H9 (cell line): ENCODE results near the gene CCDC88C. TPM values are rescaled to one million over a fixed set of nuclear protein-coding genes. Genes with fewer than 3 reads are reported as not detected.
A peak's percentile ranks its signal among the peaks of the same experiment; 100 is the strongest.

ENCODE experiments used
- DNase-seq: peaks from one replicate; pipeline ENCODE4 v3.0.0-alpha.2; 2017
- H2AFZ ChIP-seq: one replicate; pipeline ENCODE4 v1.6.1; 2013; ENCODE audit warnings: mild to moderate bottlenecking, low read length, control low read depth, moderate library complexity
- H2AK5ac ChIP-seq: 2 replicates; pipeline ENCODE4 v1.6.1; 2013; ENCODE audit warnings: low read length, control low read depth, mixed read lengths; ENCODE audit not compliant: insufficient read length
- H2BK120ac ChIP-seq: one replicate; pipeline ENCODE4 v1.6.1; 2013; ENCODE audit warnings: low read depth, mild to moderate bottlenecking, low read length, control low read depth, inconsistent platforms; ENCODE audit not compliant: poor library complexity, severe bottlenecking
- H2BK12ac ChIP-seq: 2 replicates; pipeline ENCODE4 v1.6.1; 2013; ENCODE audit warnings: low read length, control low read depth, mixed read lengths, low read depth; ENCODE audit not compliant: insufficient read length
- H2BK15ac ChIP-seq: 2 replicates; pipeline ENCODE4 v1.6.1; 2013; ENCODE audit warnings: low read depth, low read length, control low read depth
- H2BK20ac ChIP-seq: one replicate; pipeline ENCODE4 v1.6.1; 2013; ENCODE audit warnings: low read depth, mild to moderate bottlenecking, low read length, control low read depth, inconsistent platforms; ENCODE audit not compliant: poor library complexity, severe bottlenecking
- H2BK5ac ChIP-seq: 2 replicates; pipeline ENCODE4 v1.6.1; 2013; ENCODE audit warnings: low read length, control low read depth, mixed read lengths; ENCODE audit not compliant: insufficient read length
- H3K14ac ChIP-seq: 2 replicates; pipeline ENCODE4 v1.6.1; 2013; ENCODE audit warnings: low read length, control low read depth; ENCODE audit not compliant: insufficient read depth
- H3K18ac ChIP-seq: 2 replicates; pipeline ENCODE4 v1.6.1; 2013; ENCODE audit warnings: low read depth, mild to moderate bottlenecking, mixed read lengths, low read length, control low read depth; ENCODE audit not compliant: insufficient read length
- H3K23ac ChIP-seq: 2 replicates; pipeline ENCODE4 v1.6.1; 2013; ENCODE audit warnings: low read length, control low read depth, mixed read lengths, low read depth; ENCODE audit not compliant: insufficient read length
- H3K23me2 ChIP-seq: 2 replicates; pipeline ENCODE4 v1.6.1; 2013; ENCODE audit warnings: low read depth, mild to moderate bottlenecking, mixed read lengths, low read length, control low read depth; ENCODE audit not compliant: insufficient read length, poor library complexity, severe bottlenecking
- H3K27ac ChIP-seq: 2 replicates; pipeline ENCODE4 v1.5.1; 2013; ENCODE audit warnings: low read length, control low read depth, mixed read lengths, low read depth; ENCODE audit not compliant: insufficient read length
- H3K27me3 ChIP-seq: 2 replicates; pipeline ENCODE4 v1.6.1; 2013; ENCODE audit warnings: low read length, control low read depth, inconsistent platforms; ENCODE audit not compliant: insufficient read depth
- H3K4ac ChIP-seq: 2 replicates; pipeline ENCODE4 v1.6.1; 2013; ENCODE audit warnings: low read depth, mild to moderate bottlenecking, control low read depth, inconsistent platforms, low read length, moderate library complexity
- H3K4me1 ChIP-seq: 2 replicates; pipeline ENCODE4 v1.6.1; 2013; ENCODE audit warnings: low read length, control low read depth, inconsistent platforms; ENCODE audit not compliant: insufficient read depth
- H3K4me2 ChIP-seq: 2 replicates; pipeline ENCODE4 v1.6.1; 2013; ENCODE audit warnings: low read length, control low read depth, mixed read lengths; ENCODE audit not compliant: insufficient read length, insufficient read depth
- H3K56ac ChIP-seq: 2 replicates; pipeline ENCODE4 v1.6.1; 2013; ENCODE audit warnings: low read depth, mild to moderate bottlenecking, mixed read lengths, low read length, control low read depth; ENCODE audit not compliant: insufficient read length
- H3K79me1 ChIP-seq: 2 replicates; pipeline ENCODE4 v1.6.1; 2013; ENCODE audit warnings: low read depth, mild to moderate bottlenecking, moderate library complexity, low read length, control low read depth, inconsistent platforms; ENCODE audit not compliant: insufficient read depth, poor library complexity, severe bottlenecking
- H3K79me2 ChIP-seq: 2 replicates; pipeline ENCODE4 v1.6.1; 2013; ENCODE audit warnings: low read length, control low read depth, inconsistent platforms; ENCODE audit not compliant: insufficient read depth
- H3K9ac ChIP-seq: 2 replicates; pipeline ENCODE4 v1.6.1; 2013; ENCODE audit warnings: low read length, control low read depth, mixed read lengths; ENCODE audit not compliant: insufficient read length; ENCODE audit errors: extremely low read depth
- H3K9me3 ChIP-seq: one replicate; pipeline ENCODE4 v1.6.1; 2013; ENCODE audit warnings: low read depth, low read length, inconsistent platforms; ENCODE audit not compliant: control insufficient read depth
- H3T11ph ChIP-seq: one replicate; pipeline ENCODE4 v1.6.1; 2013; ENCODE audit warnings: mild to moderate bottlenecking, low read length, control low read depth, inconsistent platforms
- H4K20me1 ChIP-seq: one replicate; pipeline ENCODE4 v1.6.1; 2013; ENCODE audit not compliant: control insufficient read depth, insufficient read length, insufficient read depth
- H4K5ac ChIP-seq: 2 replicates; pipeline ENCODE4 v1.6.1; 2013; ENCODE audit warnings: low read depth, mild to moderate bottlenecking, mixed read lengths, low read length, control low read depth; ENCODE audit not compliant: insufficient read length
- H4K8ac ChIP-seq: replicated peaks from 2 replicates; pipeline ENCODE4 v1.6.1; 2013; ENCODE audit warnings: low read length, control low read depth, mixed read lengths, low read depth; ENCODE audit not compliant: insufficient read length
- H4K91ac ChIP-seq: 2 replicates; pipeline ENCODE4 v1.6.1; 2013; ENCODE audit warnings: low read depth, mild to moderate bottlenecking, moderate library complexity, mixed read lengths, low read length, control low read depth; ENCODE audit not compliant: insufficient read length
- H3K27ac Mint-ChIP-seq, 3 experiments: 2 replicates in 2 of 3; 3 replicates in 1 of 3; pipeline ENCODE4 v1.8.0; 2020 to 2021; ENCODE audit warnings: mixed read lengths in 3 of 3, mild to moderate bottlenecking in 1 of 3, moderate library complexity in 1 of 3
- H3K27me3 Mint-ChIP-seq: 2 replicates; pipeline ENCODE4 v1.8.0; 2021; ENCODE audit warnings: low read depth, mild to moderate bottlenecking, moderate library complexity, mixed read lengths
- H3K36me3 Mint-ChIP-seq, 3 experiments: 2 replicates in 2 of 3; 3 replicates in 1 of 3; pipeline ENCODE4 v1.8.0; 2020 to 2021; ENCODE audit warnings: low read depth in 3 of 3, mixed read lengths in 3 of 3; ENCODE audit not compliant: insufficient read depth in 1 of 3
- H3K4me1 Mint-ChIP-seq, 2 experiments: 2 replicates each; pipeline ENCODE4 v1.8.0; 2020; ENCODE audit warnings: mixed read lengths in 2 of 2
- H3K4me3 Mint-ChIP-seq, 2 experiments: 2 replicates in 1 of 2; 3 replicates in 1 of 2; pipeline ENCODE4 v1.8.0; 2020 to 2021; ENCODE audit warnings: mild to moderate bottlenecking in 2 of 2, mixed read lengths in 2 of 2, moderate library complexity in 1 of 2
- H3K9me3 Mint-ChIP-seq, 2 experiments: 2 replicates in 1 of 2; 3 replicates in 1 of 2; pipeline ENCODE4 v1.8.0; 2020; ENCODE audit warnings: mild to moderate bottlenecking in 2 of 2, mixed read lengths in 2 of 2, moderate library complexity in 1 of 2
- WGBS: extraction: QIAGEN DNeasy Blood & Tissue Kit; methylation state at CpG from one replicate; pipeline ENCODE4 v1.1.7; 2013; ENCODE audit warnings: missing lambda C conversion rate, low lambda C conversion rate, mixed read lengths; ENCODE audit not compliant: insufficient read length; ENCODE audit errors: extremely low coverage; 5-methylcytosine and 5-hydroxymethylcytosine counted together
- total RNA-seq: library from RNA; stranded (reverse); gene quantifications from 2 replicates; pipeline ENCODE4 v1.2.1, GENCODE V29; 2021
- TF ChIP-seq, protein P1 (sequence below): fragments of 200-600 bp; sonication (generic); conservative IDR thresholded peaks from 3 replicates; pipeline ENCODE4 v1.8.0; 2021; ENCODE audit warnings: antibody characterized with exemption, mild to moderate bottlenecking

CCDC88C gene
- total RNA-seq, 1 experiment from 2014 or later: 52.4 TPM

DNA sequence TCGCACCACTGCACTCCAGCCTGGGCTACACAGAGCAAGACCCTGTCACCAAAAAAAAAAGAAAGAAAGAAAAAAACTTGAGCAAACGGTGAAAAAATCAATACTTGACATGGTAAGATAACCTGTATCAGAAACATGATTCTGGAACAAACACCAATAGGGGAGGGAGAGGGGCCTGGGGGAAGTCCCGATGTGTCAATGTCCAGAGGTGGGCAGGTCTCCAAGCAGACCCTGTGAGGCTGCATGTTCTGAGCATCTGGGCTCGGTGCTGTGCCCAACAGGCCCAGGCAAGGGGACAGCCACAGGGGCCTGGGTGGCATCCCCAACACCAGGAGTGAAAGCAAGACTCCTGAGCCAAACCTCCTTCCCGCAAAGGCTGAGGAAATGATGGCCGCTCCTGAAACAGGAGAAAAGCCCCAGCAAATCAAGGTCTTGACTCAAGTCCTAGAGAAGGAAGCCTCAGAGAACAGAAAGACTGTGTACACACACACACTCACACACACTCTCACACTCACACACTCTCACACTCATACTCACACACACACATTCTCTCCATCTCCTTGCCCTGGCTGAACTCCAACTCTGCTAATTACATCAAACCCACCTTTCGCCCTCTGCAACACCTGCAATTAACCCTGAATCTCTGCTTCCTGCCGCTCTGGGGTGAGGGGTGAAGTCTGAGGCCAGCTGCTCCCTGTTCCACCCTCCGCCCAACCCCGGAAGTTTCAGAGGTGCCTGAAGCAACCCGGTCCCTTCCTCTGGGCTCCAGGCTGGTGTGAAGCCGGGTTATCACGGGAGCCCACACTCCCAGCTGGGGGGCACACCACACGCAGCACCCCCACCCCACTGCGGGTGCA lies 20.4 kb downstream of the CCDC88C start:
- no peak overlapping the region for H4K5ac ChIP-seq
- peaks cover 80 to 82% of the 10 kb centered on the region in 2 experiments for H3K4me1 Mint-ChIP-seq
- H3K79me1 ChIP-seq: peaks cover 5% of the 10 kb centered on the region
- H2AFZ ChIP-seq: no peak overlapping the region
- no peak overlapping the region for H3T11ph ChIP-seq
- H3K56ac ChIP-seq: no peak overlapping the region
- no peak overlapping the region for H3K23ac ChIP-seq
- peaks cover 39% of the 10 kb centered on the region for H3K4me1 ChIP-seq
- no peak overlapping the region for H3K4ac ChIP-seq
- no peak overlapping the region for H2BK5ac ChIP-seq
- no peak overlapping the region for H2BK120ac ChIP-seq
- peaks cover 2 to 6% (median 5%) of the 10 kb centered on the region in 3 experiments for H3K36me3 Mint-ChIP-seq
- no peak overlapping the region for H2BK15ac ChIP-seq
- H4K91ac ChIP-seq: no peak overlapping the region
- no peak overlapping the region for H3K27ac ChIP-seq
- peak overlapping the region in 1 of 2 experiments; percentile 0; a peak in 1 of 5 replicates for H3K4me3 Mint-ChIP-seq
- WGBS: no CpG with 5 or more reads among the region's 15 CpGs
- no peaks in the 10 kb centered on the region for H3K9me3 ChIP-seq
- H3K18ac ChIP-seq: peak overlapping the region; percentile 47
- no peaks in the 10 kb centered on the region for H3K27me3 ChIP-seq
- H3K79me2 ChIP-seq: peaks cover 6% of the 10 kb centered on the region; the same call in 1 of the 2 replicates
- H3K4me2 ChIP-seq: peak overlapping the region; percentile 24
- H4K20me1 ChIP-seq: no peaks in the 10 kb centered on the region
- no peaks in the 10 kb centered on the region for H3K27me3 Mint-ChIP-seq
- H2BK20ac ChIP-seq: no peak overlapping the region
- no peaks in the 10 kb centered on the region; a peak in 1 of 5 replicates for H3K9me3 Mint-ChIP-seq
- H3K14ac ChIP-seq: 0 out of 2 replicates have a peak overlapping the region, but pooled peaks have one; percentile 48
- peaks cover 3% of the 10 kb centered on the region for H3K23me2 ChIP-seq
- no peak overlapping the region for H3K9ac ChIP-seq
- peak overlapping the region; percentile 70 to 91 (median 91) for H3K27ac Mint-ChIP-seq
- H2BK12ac ChIP-seq: no peak overlapping the region
- peak; percentile 60 for DNase-seq
- no peak overlapping the region for H4K8ac ChIP-seq
- TF ChIP-seq, protein P1, sequence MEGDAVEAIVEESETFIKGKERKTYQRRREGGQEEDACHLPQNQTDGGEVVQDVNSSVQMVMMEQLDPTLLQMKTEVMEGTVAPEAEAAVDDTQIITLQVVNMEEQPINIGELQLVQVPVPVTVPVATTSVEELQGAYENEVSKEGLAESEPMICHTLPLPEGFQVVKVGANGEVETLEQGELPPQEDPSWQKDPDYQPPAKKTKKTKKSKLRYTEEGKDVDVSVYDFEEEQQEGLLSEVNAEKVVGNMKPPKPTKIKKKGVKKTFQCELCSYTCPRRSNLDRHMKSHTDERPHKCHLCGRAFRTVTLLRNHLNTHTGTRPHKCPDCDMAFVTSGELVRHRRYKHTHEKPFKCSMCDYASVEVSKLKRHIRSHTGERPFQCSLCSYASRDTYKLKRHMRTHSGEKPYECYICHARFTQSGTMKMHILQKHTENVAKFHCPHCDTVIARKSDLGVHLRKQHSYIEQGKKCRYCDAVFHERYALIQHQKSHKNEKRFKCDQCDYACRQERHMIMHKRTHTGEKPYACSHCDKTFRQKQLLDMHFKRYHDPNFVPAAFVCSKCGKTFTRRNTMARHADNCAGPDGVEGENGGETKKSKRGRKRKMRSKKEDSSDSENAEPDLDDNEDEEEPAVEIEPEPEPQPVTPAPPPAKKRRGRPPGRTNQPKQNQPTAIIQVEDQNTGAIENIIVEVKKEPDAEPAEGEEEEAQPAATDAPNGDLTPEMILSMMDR: no peak
- H2AK5ac ChIP-seq: no peak overlapping the region
